GM12878 (cell line): ENCODE results near the gene CC2D1B. TPM values are rescaled to one million over a fixed set of nuclear protein-coding genes. Genes with fewer than 3 reads are reported as not detected.

Source experiments
- ATAC-seq: fragments of 200-7000 bp; cut with Tn5 transposase; 3 replicates; pipeline ENCODE4 v1.9.1; 2020; ENCODE audit warnings: mild to moderate bottlenecking, moderate library complexity
- Bru-seq: library from RNA; stranded (reverse); fragments of 400-500 nt; gene quantifications from one replicate; lab custom pipeline; 2021; lab: Mats Ljungman, UMichigan
- BruChase-seq, 2 experiments: library from RNA; stranded (reverse); fragments of 400-500 nt; gene quantifications; one replicate each; lab custom pipeline; 2021; lab: Mats Ljungman, UMichigan
- BruUV-seq: library from RNA; stranded (reverse); fragments of 400-500 nt; replicated peaks from 2 replicates; lab custom pipeline; 2021; lab: Mats Ljungman, UMichigan
- CTCF ChIA-PET: fragments of 300-600 bp; sonication (Branson Sonifier 250); formaldehyde crosslinking; extraction: SDS; loops from one replicate; lab custom pipeline; 2021; ENCODE audit warnings: inconsistent platforms; lab: Yijun Ruan, JAX
- POLR2A ChIA-PET: fragments of 350-600 bp; formaldehyde crosslinking; extraction: SDS; loops from one replicate; lab custom pipeline; 2021; ENCODE audit warnings: inconsistent platforms; lab: Charles Lee
- RAD21 ChIA-PET: fragments of 300-600 bp; sonication (Branson Sonifier 250); formaldehyde crosslinking; loops from one replicate; lab custom pipeline; 2023; ENCODE audit warnings: antibody characterized with exemption; ENCODE audit not compliant: unreplicated experiment; lab: Charles Lee
- SMC1A ChIA-PET: fragments of 300-600 bp; sonication (Branson Sonifier 250); formaldehyde crosslinking; loops from one replicate; lab custom pipeline; 2023; ENCODE audit not compliant: unreplicated experiment, uncharacterized antibody; lab: Charles Lee
- DNase-seq: peaks from one replicate; pipeline ENCODE4 v3.0.0-alpha.2; 2011; ENCODE audit warnings: low read depth, low spot score
- FAIRE-seq: peaks from 3 replicates; lab custom pipeline; 2011; peaks lifted over from hg19 to GRCh38; lab: Jason Lieb, UNC
- H2AFZ ChIP-seq: 2 replicates; pipeline ENCODE4 v1.6.0; 2011; ENCODE audit warnings: low read depth, low read length, control low read depth; ENCODE audit not compliant: control insufficient read depth
- H3K27ac ChIP-seq: 2 replicates; pipeline ENCODE4 v1.5.1; 2011; ENCODE audit warnings: control low read depth; ENCODE audit not compliant: control insufficient read depth, insufficient read depth
- H3K27me3 ChIP-seq, 2 experiments: replicated peaks in 1 of 2; 2 replicates each; pipeline versions ENCODE4 v1.6.0 to v1.6.1; 2011; ENCODE audit warnings: low read length in 1 of 2; ENCODE audit not compliant: control insufficient read depth in 2 of 2, insufficient read depth in 2 of 2
- H3K36me3 ChIP-seq, 2 experiments: 2 replicates each; pipeline ENCODE4 v1.5.1; 2011; ENCODE audit warnings: low read length in 1 of 2; ENCODE audit not compliant: control insufficient read depth in 2 of 2, insufficient read depth in 2 of 2
- H3K4me1 ChIP-seq: 2 replicates; pipeline ENCODE4 v1.6.1; 2011; ENCODE audit warnings: mild to moderate bottlenecking, low read length, moderate library complexity, mixed read lengths; ENCODE audit not compliant: control insufficient read depth, insufficient read depth
- H3K4me2 ChIP-seq: 2 replicates; pipeline ENCODE4 v1.6.0; 2011; ENCODE audit warnings: control low read depth; ENCODE audit not compliant: control insufficient read depth, insufficient read depth
- H3K4me3 ChIP-seq: fragments of 200-600 bp; sonication (generic); 2 replicates; pipeline ENCODE4 v1.5.1; 2016
- H3K79me2 ChIP-seq: 2 replicates; pipeline ENCODE4 v1.6.0; 2011; ENCODE audit warnings: low read length; ENCODE audit not compliant: control insufficient read depth, insufficient read depth
- H3K9ac ChIP-seq: 2 replicates; pipeline ENCODE4 v1.8.0; 2011; ENCODE audit warnings: low read length, control low read depth, mixed read lengths; ENCODE audit not compliant: control insufficient read depth, insufficient read depth
- H3K9me3 ChIP-seq: replicated peaks from 3 replicates; pipeline ENCODE4 v1.5.1; 2011; ENCODE audit warnings: mild to moderate bottlenecking, low read length; ENCODE audit not compliant: control insufficient read depth, insufficient read depth
- H4K20me1 ChIP-seq: 2 replicates; pipeline ENCODE4 v1.6.0; 2011; ENCODE audit not compliant: control insufficient read depth, insufficient read depth
- EED ChIP-seq: sonication (generic); IDR thresholded peaks from 2 replicates; pipeline ENCODE4 v1.6.1; 2016; ENCODE audit warnings: antibody characterized with exemption, low read depth
- ESRRA ChIP-seq: IDR thresholded peaks from 2 replicates; pipeline ENCODE4 v1.6.1; 2012; ENCODE audit warnings: mild to moderate bottlenecking, low read length, improper control_type of control experiment
- PAX5 ChIP-seq: IDR thresholded peaks from 2 replicates; pipeline ENCODE4 v1.6.1; 2011; ENCODE audit warnings: low read depth, low read length, borderline replicate concordance
- POLR2A ChIP-seq: IDR thresholded peaks from 2 replicates; pipeline ENCODE4 v1.6.1; 2011; ENCODE audit warnings: low read depth, mild to moderate bottlenecking, low read length
- RB1 ChIP-seq: fragments of 450-650 bp; formaldehyde crosslinking; IDR thresholded peaks from 2 replicates; pipeline ENCODE4 v1.6.1; 2017; ENCODE audit warnings: mild to moderate bottlenecking, borderline replicate concordance
- TARDBP ChIP-seq: IDR thresholded peaks from 2 replicates; pipeline ENCODE4 v1.6.1; 2016; ENCODE audit warnings: borderline replicate concordance
- TCF7 ChIP-seq: IDR thresholded peaks from 2 replicates; pipeline ENCODE4 v1.6.1; 2014; ENCODE audit warnings: antibody characterized with exemption, borderline replicate concordance
- WGBS: methylation state at CpG from one replicate; pipeline ENCODE4 v1.1.6; 2016; ENCODE audit warnings: low lambda C conversion rate; ENCODE audit not compliant: insufficient replicate concordance, insufficient coverage; ENCODE audit errors: missing lambda C conversion rate; 5-methylcytosine and 5-hydroxymethylcytosine counted together
- in situ Hi-C: fragments of 300-500 bp; cut with MboI; formaldehyde crosslinking; loops from 9 replicates; pipeline ENCODE4 v1.14.3; 2018; ENCODE audit warnings: mixed read lengths
- intact Hi-C: fragments of 100-400 bp; cut with micrococcal nuclease; formaldehyde crosslinking; loops from one replicate; pipeline ENCODE4 v1.14.2; 2022; ENCODE audit not compliant: unreplicated experiment
- long read RNA-seq, 2 experiments: library from polyadenylated mRNA; unstranded; transcript quantifications; one replicate each; pipeline ENCODE4 v2.0.0, GENCODE V29; 2019 to 2020
- polyA minus RNA-seq, 3 experiments: library from RNA; depleted of rRNA, polyadenylated mRNA; stranded (reverse); fragments of >200 nt; gene quantifications; 2 replicates each; pipeline ENCODE4 v1.2.3, GENCODE V29; 2011
- polyA plus RNA-seq, 11 experiments: library from polyadenylated mRNA; depleted of rRNA in 4 of 11; unstranded in 6 of 11; stranded (reverse) in 5 of 11; fragments of >200 nt; fragmentation: Nextera tagmentation in 4 of 11; fragmentation: Illumina TruSeq in 1 of 11; extraction: Ambion mirVana in 4 of 11; extraction: Trizol in 1 of 11; gene quantifications; 1 replicate in 1 of 11; 2 replicates in 10 of 11; pipeline versions ENCODE4 v1.2.1 to v1.2.3, GENCODE V29; 2011 to 2016; ENCODE audit warnings: inconsistent platforms in 2 of 11, missing spikeins in 2 of 11, low read depth in 1 of 11
- total RNA-seq, 4 experiments: library from RNA; depleted of rRNA in 3 of 4; stranded (reverse); fragments of >200 nt in 3 of 4; fragmentation: Illumina TruSeq in 1 of 4; extraction: Trizol in 1 of 4; gene quantifications; 2 replicates each; pipeline versions ENCODE4 v1.2.1 to v1.2.3, GENCODE V29; 2013 to 2021
- TF ChIP-seq, protein P1 (sequence below): fragments of 450-650 bp; IDR thresholded peaks from 2 replicates; pipeline ENCODE4 v1.6.1; 2017; ENCODE audit warnings: low read depth, mild to moderate bottlenecking, moderate library complexity
- TF ChIP-seq, protein P2 (sequence below): IDR thresholded peaks from 2 replicates; pipeline ENCODE4 v1.6.1; 2011; ENCODE audit warnings: mild to moderate bottlenecking, low read depth, low read length, moderate library complexity; ENCODE audit not compliant: insufficient replicate concordance

CC2D1B gene, protein sequence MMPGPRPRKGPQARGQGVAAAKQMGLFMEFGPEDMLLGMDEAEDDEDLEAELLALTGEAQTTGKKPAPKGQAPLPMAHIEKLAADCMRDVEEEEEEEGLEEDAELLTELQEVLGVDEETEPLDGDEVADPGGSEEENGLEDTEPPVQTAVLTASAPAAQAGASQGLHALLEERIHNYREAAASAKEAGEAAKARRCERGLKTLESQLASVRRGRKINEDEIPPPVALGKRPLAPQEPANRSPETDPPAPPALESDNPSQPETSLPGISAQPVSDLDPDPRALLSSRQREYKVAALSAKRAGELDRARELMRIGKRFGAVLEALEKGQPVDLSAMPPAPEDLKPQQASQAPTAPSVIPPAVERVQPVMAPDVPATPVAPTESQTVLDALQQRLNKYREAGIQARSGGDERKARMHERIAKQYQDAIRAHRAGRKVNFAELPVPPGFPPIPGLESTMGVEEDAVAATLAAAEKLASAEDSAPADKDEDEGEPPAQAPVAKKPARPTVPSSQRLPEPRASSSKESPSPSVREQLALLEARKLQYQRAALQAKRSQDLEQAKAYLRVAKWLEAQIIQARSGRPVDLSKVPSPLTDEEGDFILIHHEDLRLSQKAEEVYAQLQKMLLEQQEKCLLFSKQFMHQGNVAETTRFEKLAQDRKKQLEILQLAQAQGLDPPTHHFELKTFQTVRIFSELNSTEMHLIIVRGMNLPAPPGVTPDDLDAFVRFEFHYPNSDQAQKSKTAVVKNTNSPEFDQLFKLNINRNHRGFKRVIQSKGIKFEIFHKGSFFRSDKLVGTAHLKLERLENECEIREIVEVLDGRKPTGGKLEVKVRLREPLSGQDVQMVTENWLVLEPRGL
- 41.1 and 41.7 TPM in 2 replicates for total RNA-seq (2013; cell fraction: nucleolus; rRNA removed)
- total RNA-seq (2014; rRNA removed) = 20.2 and 21.1 TPM in 2 replicates
- total RNA-seq (2014; rRNA removed; fragmentation: Illumina TruSeq; extraction: Trizol) = 11.7 and 13.9 TPM in 2 replicates
- 25.1 and 29.4 TPM in 2 replicates for total RNA-seq (2021)
- polyA plus RNA-seq (2011; ENCODE audit: low read depth) = 6.2 TPM
- 4.6 and 8.9 TPM in 2 replicates for polyA plus RNA-seq (2011; rRNA removed)
- 7.4 and 9.5 TPM in 2 replicates for polyA plus RNA-seq (2011; cell fraction: cytosol; rRNA removed)
- 42.5 and 49.3 TPM in 2 replicates for polyA plus RNA-seq (2011; cell fraction: nucleus; rRNA removed)
- 12.9 and 15.0 TPM in 2 replicates for polyA plus RNA-seq (2012)
- polyA plus RNA-seq (2014; fragmentation: Illumina TruSeq; extraction: Trizol) = 14.4 and 15.2 TPM in 2 replicates
- polyA plus RNA-seq (2014; fragmentation: Nextera tagmentation; extraction: Ambion mirVana) = 1 to 10 TPM in 1 of 2 experiments, under 1 TPM in 1; 0.90 to 2.2 TPM
- polyA plus RNA-seq (2014; rRNA removed) = 19.6 and 21.0 TPM in 2 replicates
- polyA plus RNA-seq (2016; fragmentation: Nextera tagmentation; extraction: Ambion mirVana) = 10 to 100 TPM; 14.6 to 18.8 TPM
- polyA minus RNA-seq (2011; rRNA and poly(A)+ RNA removed) = 8.3 and 14.3 TPM in 2 replicates
- 8.8 and 11.2 TPM in 2 replicates for polyA minus RNA-seq (2011; cell fraction: cytosol; rRNA and poly(A)+ RNA removed)
- 24.3 and 37.3 TPM in 2 replicates for polyA minus RNA-seq (2011; cell fraction: nucleus; rRNA and poly(A)+ RNA removed)
- Bru-seq, nascent RNA = percentile 82 among the genes with signal in this experiment
- percentile 72 among the genes with signal in this experiment for BruChase-seq, experiment 1, labeled RNA remaining after a 6-hour chase
- percentile 74 among the genes with signal in this experiment for BruChase-seq, experiment 2, labeled RNA remaining after a 2-hour chase
- long read RNA-seq, experiment 1, partial matches to known transcripts = 0 of 4 reads
- long read RNA-seq, experiment 1, other reads (novel, unspliced or antisense) = 2 of 4 reads
- long read RNA-seq, experiment 2, partial matches to known transcripts = 3 of 7 reads
- long read RNA-seq, experiment 2, other reads (novel, unspliced or antisense) = 4 of 7 reads

DNA sequence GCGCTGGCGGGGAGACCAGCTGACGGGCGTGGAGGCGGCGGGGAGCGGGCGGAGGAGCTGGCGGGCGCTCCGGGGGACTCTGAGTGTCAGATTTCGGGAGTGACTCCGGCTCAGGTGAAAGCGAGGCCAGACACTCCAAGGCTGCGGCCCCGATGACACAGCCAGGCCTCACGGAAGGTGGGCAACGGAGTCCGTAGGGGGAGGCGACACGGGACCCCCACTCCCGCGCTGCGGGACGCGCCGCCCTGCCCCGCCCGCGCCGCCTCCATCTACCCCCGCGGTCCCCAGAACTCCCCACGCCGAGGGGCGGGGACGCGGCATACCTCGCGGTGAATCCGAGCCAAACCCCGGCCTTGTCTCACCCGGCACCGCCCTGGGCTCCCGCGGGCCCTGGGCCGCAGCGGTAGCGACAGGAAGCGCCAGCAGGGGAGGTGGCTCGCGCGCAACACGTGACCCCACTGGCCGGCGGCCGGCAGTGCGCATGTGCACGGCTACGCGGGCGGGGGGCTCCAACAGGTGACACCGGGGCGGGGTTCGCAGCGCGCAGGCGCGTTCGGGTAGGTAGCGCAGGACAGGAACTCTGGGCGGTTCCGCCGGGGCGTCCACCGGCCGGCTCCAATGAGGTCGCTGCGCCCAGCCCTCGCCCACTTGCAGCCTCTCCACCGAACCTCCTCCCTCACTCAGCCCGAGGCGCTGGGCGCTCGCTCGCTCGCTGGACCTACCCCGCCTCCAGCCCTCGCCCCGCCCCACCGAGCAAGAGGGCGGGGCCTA is at the start of gene CC2D1B:
TSS of gene CC2D1B (minus strand) at position 460 of the 771 bp plus-strand sequence. CDS start 1,585 bp downstream, outside the sequence.
- ChIA-PET SMC1A (interaction anchor here (0.6 to 1.3 kb wide), 4 partner anchors 35 to 300 kb away, joined by 3 to 7 read pairs (median 4); partner anchors contain the start of genes ORC1 and PRPF38A), RAD21 (interaction anchor here (0.7 to 2.1 kb wide), 4 partner anchors 38 to 332 kb away, joined by 3 to 12 read pairs (median 4); partner anchors contain the start of genes KTI12, ORC1 and PRPF38A), POLR2A (interaction anchor here (0.6 to 1.4 kb wide), 8 partner anchors 8 to 330 kb away, joined by 3 to 7 read pairs (median 4); partner anchors contain the start of genes ORC1 and PRPF38A), CTCF (interaction anchor here (1.1 to 1.4 kb wide), 4 partner anchors 39 to 331 kb away, joined by 3 to 5 read pairs (median 5); partner anchors contain the start of genes ORC1 and PRPF38A)
- 2% methylated on average over 73 of the region's 92 CpGs for WGBS
- peak within 1 kb of the TSS; percentile 80 for H2AFZ ChIP-seq
- ATAC-seq = peak; percentile 97
- in situ Hi-C loops = no loop called here
- intact Hi-C loops = loop anchor here (1.0 to 10.0 kb wide), 3 partner anchors 37 to 319 kb away; partner anchors contain the start of gene ZFYVE9
- no peaks in the 10 kb centered on the region for H3K9me3 ChIP-seq
- BruUV-seq = no TSS peak
- H4K20me1 ChIP-seq = no peaks in the 10 kb centered on the region
- H3K36me3 ChIP-seq = peaks cover 0 to 5% of the 10 kb centered on the region in 2 experiments; a peak in 2 of 4 replicates
- H3K27ac ChIP-seq = peak within 1 kb of the TSS; percentile 84
- H3K4me1 ChIP-seq = peaks cover 4% of the 10 kb centered on the region
- peak within 1 kb of the TSS; percentile 88 for H3K4me3 ChIP-seq
- FAIRE-seq = peak; percentile 99
- peak within 1 kb of the TSS; percentile 88 for H3K9ac ChIP-seq
- H3K4me2 ChIP-seq = peak within 1 kb of the TSS; percentile 94
- H3K27me3 ChIP-seq = no peaks in the 10 kb centered on the region
- peak; percentile 94 for DNase-seq
- peaks cover 21% of the 10 kb centered on the region for H3K79me2 ChIP-seq
- TF ChIP-seq EED = no peak
- no peak for TF ChIP-seq TARDBP
- TF ChIP-seq RB1 = peak; percentile 74; the same call in 1 of the 2 replicates
- TF ChIP-seq ESRRA = 0 out of 2 replicates have a peak, but pooled peaks have one; percentile 27
- no peak for TF ChIP-seq PAX5
- TF ChIP-seq, protein P1, sequence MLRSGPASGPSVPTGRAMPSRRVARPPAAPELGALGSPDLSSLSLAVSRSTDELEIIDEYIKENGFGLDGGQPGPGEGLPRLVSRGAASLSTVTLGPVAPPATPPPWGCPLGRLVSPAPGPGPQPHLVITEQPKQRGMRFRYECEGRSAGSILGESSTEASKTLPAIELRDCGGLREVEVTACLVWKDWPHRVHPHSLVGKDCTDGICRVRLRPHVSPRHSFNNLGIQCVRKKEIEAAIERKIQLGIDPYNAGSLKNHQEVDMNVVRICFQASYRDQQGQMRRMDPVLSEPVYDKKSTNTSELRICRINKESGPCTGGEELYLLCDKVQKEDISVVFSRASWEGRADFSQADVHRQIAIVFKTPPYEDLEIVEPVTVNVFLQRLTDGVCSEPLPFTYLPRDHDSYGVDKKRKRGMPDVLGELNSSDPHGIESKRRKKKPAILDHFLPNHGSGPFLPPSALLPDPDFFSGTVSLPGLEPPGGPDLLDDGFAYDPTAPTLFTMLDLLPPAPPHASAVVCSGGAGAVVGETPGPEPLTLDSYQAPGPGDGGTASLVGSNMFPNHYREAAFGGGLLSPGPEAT = no peak
- TF ChIP-seq, protein P2, sequence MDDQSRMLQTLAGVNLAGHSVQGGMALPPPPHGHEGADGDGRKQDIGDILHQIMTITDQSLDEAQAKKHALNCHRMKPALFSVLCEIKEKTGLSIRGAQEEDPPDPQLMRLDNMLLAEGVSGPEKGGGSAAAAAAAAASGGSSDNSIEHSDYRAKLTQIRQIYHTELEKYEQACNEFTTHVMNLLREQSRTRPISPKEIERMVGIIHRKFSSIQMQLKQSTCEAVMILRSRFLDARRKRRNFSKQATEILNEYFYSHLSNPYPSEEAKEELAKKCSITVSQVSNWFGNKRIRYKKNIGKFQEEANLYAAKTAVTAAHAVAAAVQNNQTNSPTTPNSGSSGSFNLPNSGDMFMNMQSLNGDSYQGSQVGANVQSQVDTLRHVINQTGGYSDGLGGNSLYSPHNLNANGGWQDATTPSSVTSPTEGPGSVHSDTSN = no peak
- TF ChIP-seq TCF7 = no peak
- peak; percentile 99 for TF ChIP-seq POLR2A
